NCI-H510A (cell line): Measurements from ENCODE around the gene GPC6.

Experiments
- DNase-seq: peaks from one replicate; lab custom pipeline; 2025; lab: John Stamatoyannopoulos, UW

Gene GPC6

DNA sequence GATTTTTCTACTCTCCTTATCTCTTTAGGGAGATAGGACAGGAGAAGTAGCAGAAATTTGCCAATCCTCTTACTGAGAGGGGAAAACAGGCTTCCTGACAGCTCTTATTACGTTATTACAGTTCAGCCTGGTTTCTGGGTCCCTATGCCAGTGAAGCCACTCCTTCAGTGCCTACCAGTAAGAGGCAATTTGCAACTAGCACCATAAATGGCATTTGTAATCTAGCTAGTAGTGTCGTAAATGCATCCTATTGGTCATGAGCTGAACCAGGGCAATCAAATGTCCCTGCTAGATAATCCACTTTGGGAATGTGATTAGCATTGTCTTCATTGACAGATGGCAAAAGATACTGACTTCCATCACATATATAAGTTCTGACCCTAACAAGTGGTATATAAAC is 824.1 kb downstream of the GPC6 start:
- DNase-seq, result no peak

DNA sequence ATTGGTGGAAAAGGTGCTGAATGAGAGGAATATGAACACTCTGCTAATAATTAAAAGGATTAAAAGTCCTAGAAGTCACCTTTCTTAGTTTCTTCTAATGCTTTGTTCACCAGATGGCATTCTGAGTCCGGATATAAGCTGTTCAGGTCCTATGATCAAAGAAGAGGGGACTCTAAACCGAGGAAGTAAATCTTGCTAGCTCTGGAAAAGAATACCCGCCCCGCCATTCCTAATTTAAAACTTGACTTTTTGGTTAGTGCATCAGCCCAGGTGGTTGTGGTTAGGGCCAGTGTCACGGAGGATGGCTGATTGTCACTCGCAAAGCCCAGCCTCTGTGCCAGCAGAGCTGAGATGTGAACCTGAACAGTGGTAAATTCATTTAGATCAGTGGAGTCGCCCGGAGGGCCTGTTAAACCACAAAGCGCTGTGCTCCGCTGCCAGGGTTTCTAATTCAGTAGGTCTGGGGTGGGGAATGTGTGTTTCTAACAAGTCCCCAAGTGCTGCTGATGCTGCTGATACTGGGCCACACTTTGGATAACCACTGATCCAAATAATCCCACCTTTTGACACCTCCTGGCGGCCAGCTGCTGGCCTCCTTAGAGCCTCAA is 827.5 kb downstream of the GPC6 start:
- DNase-seq, result no peak

DNA sequence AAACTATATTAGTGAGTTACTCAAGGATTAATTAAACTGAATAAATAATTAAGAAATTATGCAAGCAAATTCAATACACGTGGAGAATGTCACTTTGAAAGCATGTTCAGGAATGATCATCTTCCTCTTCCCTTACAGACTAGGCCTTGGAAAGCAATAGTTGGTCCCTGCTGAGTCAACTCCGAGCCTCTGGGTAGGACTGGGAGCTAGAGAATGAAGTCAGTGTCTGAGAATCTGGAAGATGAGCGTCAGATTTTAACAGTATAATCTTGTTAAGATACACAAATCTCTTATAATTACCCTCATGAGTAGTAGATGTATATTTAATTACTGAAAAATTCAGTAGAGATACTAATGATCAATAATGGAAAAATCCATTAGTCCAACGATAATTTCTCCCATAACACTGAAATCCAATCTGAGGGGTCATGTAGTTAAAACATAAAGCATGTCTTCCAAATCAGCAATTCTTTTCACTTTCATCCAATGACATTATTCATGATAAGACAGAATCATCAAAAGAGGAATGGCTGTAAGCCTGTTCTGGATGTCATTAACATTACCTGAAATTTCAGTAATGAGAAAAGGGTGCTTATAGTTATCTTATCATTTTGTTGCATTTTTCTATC is 829.9 kb downstream of the GPC6 start:
- DNase-seq, result no peak

DNA sequence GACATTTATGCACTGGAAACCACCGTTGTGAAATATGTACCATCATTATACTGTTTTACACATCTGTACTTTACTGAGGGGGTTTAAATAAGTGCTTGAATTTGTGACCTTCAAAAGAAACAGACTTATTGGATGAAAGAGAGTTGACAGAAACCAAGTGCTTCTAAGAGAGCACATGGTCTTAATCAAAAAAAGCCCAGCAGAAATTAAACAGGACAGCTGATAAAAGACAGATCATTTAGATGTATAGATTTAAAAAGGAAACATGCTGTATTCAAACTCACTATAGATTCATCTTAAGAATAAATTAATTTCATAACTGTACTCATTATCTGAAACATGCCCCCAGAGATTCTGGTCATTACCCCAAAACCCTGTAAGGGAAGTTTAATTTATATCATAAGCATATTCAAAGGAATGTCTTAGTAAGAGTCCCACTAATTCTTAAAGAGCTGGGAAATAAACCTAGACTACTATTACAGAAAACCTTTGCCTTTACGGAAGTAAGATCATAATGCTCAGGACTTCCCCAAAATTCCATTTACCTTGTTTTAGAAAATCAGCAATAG is 831.1 kb downstream of the GPC6 start:
- no peak for DNase-seq

DNA sequence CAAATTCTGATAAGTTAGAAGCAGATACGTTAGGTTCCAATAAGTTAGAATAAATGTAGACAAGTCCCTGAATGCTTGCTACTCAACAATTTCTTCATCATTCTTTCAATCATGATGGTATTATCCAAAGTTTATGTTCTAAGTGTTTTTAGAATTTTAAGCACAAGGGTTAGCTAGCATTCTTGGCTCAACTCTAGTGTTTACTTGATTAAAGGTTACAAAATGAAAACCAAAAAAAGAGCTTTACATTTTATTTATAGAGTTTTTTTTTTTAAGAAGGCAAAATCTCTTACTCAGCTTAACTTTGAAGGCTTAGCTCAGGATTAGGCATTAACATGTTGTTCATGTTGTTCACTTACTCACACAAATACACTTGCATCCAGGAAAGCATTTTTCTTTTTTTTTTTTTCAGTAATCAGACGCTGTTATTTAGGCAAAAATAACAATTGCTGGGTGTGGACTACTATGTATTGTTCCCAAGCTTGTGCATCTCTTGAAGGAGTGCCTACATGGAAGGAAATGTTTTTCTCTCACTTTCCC is 832.3 kb downstream of the GPC6 start:
- no peak for DNase-seq

DNA sequence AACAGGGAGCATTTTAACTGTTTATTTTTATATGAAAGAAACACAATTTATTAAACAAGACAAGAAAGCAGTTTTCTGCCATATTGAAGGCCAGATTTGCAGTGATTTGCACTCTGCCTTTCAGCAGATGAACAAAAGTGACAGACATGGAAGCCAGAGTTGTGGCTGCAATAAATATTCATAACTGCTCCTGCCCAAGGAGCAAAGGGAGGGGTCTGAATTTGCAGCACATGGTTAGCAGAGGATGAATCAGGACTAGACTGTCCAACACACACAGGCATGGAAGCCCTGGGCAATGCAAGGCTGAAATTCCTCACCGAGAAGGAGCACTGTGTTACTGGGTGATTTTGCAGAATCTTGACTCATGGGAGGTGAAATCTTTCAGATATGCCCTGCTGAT is 834.7 kb downstream of the GPC6 start:
- no peak for DNase-seq

DNA sequence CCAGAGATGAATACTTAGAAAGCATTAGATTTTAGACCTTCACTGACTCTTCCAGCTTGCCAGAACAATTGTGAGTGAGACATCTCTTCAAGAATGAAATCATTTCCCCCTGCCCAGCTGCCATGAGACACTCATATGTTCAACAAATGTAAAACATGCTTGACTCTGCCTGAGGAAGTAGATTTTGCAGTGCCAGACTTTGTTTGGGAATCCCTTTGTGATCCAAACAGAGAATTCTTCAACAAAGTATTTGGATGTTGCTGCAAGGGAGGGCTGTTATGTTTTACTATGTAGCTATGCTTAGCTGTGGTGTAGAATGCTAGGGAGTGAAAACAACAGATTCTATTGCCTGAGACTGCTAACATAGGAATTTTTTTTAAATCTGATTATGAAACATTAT is 836.5 kb downstream of the GPC6 start:
- no peak for DNase-seq

DNA sequence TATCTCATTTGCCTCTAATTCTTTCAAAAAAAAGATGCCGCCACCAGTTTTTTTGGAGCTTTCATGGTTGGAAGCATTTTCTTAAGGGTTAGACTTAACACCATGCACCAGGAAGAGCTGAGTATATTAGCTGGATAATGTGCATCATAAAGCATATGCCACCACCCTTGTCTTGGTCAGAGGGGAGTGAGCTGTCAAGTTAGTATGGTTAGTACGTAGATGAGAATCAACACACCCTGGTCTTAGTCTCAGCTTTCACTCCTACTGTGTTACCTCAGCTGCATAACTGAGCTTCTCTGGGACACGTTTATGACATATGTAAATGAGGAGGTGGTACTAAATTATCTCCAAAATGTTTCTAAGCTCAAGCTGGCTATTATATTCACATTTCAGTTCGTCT is 837.2 kb downstream of the GPC6 start:
- DNase-seq, result no peak

DNA sequence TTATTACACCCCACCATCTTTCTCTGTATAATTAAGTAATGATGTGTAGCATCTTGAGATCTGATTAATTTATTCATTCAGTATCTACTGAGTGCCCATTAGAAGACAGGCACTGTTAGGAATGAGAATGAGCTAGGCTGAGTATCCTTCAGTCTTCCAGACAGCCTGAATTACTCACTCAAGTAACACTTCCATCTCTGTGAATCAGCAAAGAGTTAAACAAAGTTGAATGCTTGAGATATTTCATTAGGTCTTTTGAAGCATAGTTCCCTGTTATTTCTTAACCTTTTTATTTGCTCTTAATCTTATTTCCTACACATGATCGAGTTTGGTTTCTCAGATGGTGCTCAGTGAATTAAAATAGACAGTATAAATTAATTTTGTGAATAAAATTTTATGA is 839.1 kb downstream of the GPC6 start:
- no peak for DNase-seq

DNA sequence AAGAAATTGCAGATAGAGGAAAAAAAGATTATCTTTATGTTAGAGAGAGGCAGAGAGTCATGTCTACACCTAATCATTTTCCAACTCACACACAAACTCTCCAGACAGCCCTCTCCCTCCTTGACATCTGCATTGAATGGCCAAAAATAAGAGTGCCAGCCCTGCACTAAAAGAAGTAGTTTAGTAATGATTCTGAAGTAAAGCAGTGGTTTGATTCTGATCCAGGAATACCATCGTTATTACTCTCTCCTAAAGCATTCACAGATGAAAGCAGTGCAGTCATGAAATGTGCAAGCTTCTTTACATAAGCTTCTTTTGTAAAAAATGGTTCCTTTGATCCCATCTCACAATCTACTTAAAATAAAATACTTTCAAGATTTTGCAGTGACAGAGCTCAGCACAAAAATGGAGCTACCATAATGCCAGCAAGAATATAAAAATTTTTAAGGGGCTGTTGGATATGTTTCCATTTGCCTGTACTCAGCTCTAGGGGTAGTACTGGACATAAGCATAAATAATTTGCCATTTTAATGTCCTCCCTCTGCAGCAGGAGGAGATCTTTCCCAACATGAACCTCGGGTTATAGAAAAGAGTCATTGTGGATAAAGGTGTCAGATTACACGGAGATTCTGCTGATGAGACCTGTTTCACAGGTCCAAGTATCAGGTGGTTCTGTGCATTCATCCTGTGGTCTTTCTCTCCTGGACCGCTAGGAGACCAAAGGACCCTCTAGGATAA is 846.6 kb downstream of the GPC6 start:
- DNase-seq, result peak; percentile 6

DNA sequence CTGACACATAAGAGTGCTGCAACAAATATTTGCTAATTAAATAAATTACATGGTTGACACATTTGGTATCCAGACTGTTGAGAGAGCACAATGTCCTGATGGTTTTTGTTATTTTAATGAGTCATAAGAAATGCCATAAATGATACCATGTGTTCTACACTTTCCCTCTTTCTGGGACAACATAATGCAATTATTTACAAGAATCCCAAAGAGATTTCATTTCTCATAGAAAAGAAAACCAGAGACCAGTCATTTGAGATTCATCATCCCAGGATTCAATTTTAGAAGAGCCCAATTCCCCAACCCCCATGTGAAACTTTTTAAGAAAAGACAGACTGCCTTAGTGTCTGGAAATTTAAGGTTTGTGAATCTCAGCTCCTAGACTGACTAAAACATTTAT is 853.3 kb downstream of the GPC6 start:
- DNase-seq, result no peak

DNA sequence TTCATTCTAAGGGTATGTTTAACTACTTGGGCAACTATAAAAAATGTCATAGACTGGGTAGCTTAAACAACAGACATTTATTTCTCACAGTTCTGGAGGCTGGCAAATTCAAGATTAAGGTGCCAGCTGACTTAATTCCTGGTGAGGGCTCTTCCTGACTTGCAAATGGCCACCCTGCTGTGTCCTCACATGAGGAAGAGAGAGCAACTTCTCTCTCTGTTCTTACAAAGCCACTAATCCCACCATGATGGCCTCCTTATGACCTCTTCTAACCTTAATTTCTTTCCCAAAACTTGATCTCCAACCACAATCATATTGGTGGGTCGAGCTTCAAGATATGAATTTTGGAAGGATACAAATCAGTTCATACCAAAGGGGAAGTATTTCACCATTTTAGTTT is 853.9 kb downstream of the GPC6 start:
- no peak for DNase-seq

DNA sequence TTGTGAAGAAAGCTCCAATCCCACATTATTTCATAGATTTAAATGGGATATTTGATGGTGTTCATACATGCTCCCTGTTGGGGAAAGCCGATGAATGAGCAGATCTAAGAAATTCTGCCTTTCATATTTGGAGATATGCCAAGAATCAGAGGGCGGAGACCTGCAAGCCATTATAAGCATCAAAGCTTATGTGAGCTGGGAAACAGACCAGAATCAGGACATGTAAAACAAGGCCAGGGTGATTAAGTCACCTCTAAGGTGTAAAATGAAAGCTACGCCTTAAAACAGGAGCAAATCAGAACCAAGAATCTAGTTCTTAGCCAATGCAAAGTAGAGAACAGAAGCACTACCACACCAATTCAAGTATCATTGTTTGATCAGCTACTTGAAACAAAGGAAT is 860.5 kb downstream of the GPC6 start:
- DNase-seq, result no peak

DNA sequence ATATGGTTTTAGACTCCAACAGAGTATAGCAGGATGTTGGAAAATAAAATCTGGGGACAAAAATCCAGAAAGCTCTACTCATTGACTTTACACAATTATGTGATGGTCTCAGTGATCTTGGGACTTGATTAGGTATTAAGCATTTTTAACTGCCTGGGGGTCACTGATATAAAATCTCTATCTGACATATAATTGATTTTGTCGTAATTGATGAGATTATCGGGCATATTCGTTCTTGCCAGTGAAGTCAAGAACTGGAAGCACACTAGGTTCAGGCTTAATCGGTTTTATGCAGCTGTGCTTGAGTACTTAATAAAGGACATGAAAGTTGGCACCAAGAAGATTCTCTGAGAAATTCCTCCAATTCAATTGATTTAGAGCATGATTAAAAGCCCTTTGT is 862.1 kb downstream of the GPC6 start:
- DNase-seq, result no peak

DNA sequence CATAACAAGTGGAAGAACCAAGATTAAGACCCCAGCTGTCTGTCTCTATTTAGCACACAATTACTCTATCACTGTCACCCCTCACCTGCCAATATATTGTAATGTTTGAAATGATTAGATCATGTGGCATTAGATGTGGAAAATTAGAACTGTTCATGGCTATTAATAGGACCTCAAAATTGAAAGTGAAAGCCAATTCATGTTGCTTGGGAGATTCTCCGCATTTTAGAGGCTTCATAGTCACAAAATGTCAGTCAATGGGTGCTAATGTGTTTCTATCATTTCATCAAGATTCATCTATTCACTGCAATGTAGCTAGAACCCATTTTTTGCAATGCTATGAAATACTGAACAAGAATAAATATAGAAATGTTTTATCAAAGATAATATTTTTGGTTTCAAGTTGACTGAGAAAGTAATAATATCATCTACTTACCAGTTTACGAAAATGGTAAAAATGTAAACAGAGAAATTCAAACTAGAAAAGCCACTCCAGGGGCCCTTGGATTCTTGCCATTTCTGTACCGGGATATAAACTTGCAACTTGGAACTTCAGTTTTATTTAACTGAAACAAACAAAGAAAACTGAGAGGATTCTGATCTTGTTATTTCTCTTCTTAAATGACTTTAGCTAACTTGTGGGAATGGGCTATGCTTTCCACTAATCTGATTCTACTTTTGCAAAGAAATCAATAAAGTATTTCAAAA is 864.3 kb downstream of the GPC6 start:
- no peak for DNase-seq

DNA sequence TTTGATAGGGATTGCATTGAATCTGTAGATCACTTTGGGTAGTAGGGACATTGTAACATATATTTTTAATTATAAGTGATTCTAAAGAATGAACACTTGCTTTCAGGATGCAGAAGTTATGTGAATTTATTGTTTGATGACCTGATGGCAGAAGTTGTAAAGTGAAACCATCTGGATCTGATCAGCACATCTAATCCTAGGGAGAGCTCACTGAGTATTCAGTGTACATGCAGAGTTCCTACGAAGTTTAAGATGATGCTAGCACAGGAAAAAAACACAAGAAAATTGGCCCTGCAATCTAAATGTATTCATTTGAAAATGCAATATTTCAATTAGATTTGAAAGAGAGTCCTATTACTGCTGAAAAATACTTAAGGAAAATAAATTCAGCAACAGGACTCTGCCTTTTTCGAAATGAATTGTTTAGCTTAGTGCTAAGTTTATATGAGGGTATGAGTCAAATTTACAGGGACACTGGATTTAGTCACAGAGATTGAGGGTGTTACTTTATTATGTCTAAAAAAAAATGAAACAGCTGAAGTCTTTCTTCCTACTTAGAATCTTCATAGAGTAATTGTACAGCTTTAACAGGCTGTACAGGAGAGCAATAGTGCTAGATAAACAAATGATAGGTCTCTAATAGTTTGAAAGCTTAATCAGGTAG is 867.2 kb downstream of the GPC6 start:
- no peak for DNase-seq

DNA sequence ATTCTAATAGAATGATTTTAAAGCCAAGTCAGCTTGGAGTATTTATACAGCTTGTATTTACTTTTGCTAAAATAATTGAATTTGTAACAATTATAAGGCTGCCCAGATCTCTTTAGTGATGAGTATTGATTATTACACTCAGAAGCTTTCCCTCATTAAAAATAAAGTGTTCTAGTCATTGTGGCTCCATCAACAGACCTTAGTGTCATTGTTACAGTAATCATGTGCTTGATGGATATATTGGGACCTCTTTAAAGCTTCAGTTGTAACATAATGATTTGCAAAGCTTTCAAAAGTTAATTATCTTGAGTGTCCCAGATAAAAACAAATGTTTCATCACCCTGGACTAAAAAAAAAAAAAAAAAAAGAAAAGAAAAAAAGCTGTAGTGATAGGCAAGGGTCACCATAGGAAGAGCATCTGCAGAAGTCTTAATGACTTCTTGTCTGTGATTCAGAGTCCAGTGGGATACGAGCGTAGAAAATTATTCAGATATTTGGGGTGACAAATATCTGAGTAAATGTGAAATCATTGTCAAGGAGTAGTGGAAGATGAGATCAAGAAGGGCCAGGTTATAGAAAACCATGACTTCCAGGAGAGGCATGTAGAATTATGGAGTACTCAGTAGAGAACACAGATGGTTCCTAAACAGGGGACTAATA is 883.2 kb downstream of the GPC6 start:
- no peak for DNase-seq

DNA sequence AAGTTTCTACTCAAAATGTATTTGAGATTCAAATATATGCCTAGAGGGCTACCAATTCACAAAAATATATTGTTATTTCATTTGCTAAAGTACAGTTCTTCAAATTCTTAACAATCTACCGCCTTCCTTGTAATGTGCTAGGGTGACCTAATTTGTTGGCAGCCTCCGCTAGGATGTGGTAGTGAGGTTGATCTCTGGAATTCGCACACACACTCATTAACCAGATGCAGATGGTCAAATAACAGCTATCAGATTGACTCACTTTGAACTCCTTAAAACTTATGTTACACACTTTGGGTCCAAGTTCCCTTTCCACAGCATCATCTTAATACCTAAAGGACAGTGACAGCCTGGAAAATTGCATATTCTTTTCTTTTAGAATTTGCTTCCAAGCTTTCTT is 885.6 kb downstream of the GPC6 start:
- DNase-seq, result no peak

DNA sequence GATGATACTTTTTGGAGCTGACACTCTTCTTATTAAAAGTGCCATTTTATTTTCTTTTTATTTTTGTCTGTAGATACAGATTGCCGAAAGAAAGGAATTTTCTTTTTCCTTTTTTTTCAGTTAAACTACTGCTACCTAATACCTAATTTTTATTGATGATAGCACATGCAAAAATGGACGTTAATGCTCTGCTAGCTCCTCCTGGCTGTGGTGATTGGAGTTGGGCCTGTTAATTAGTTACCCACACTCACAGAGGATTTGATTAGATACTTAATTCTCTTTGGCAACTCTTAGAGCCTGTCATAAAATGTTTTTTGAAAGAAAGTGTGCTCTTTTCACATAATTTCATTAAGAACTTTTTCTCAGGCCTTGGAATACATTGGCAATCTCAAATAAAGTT is 886.1 kb downstream of the GPC6 start:
- DNase-seq, result no peak

DNA sequence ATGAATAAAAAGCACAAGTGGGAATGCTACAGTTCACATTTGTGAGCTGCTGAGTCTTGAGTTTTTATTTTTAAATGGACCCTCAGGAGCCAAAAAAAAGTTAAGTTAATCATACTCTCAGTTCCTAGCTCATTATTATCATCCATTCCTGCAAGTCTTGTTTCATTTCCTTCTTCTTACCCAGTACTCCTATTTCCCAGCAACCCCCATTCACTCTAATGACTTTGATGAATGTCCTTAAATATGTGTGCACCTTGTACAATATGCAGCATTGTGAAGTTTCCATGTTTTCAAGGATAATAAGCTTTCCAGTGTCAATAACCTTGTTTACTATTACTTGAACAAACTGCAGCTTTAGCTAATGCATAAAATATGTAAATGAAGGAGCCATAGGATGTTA is 886.6 kb downstream of the GPC6 start:
- DNase-seq, result no peak

DNA sequence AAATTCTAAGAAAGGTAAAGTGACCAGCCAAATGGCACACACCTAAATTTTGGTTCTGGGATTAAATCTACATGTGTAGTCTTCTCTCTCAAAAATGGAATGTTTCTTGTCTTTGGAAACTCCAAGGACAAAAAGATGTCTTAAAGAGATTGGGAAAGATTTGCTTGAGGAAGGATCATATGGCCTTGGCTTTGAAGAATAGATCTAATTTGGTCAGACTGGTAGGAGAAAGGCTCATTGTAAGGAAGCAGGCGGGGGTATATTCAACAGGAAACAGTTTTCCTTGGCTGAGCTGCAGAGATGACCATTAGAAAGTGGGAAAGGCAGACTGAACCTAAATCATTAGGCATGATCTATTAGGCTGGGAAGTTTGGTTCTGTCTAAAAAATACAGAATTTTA is 887.6 kb downstream of the GPC6 start:
- no peak for DNase-seq
